ENCODE data around the gene PTAR1.
"Not testable (repeated sequence)": the region's sequence is repeated elsewhere in the genome, so short reads cannot be mapped to it uniquely, and the experiment has no call there.

The PTAR1 gene

DNA sequence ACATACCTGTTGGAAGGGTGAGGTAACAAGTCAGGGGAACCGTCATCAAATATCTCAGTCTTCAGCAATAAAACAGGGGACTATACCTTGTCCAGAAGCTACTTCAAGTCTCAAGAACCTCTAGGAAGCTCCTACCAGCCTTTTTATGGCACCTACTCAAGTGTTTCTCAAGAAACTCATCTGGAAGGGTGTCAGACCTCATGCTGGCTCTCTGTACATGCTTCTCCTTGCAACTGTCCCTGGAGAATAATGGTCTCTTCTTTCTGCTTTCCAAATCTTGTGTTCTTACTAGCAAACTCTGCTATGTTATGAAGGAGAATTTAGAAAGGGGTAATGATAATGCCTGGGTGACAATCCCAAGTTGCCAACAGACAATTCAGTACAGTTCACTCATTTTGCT lies 8.3 kb upstream of the PTAR1 start:
- Mint-ChIP-seq H3K4me3 (no peak overlapping the region), H3K4me1 (no peaks in the 10 kb centered on the region), H3K36me3 (no peaks in the 10 kb centered on the region), H3K27me3 (no peaks in the 10 kb centered on the region), H3K9me3 (no peaks in the 10 kb centered on the region), H3K27ac (no peak overlapping the region)
- no peak for DNase-seq
- CTCF ChIA-PET: interaction anchor here (1.3 kb wide), 1 partner anchor 110 kb away, joined by 5 read pairs; no protein-coding TSS in a partner anchor

GRCh38 chr9:69763862-69764261 lies 4.1 kb upstream of the PTAR1 start:
- CTCF ChIA-PET, H3K27me3 Mint-ChIP-seq, H3K4me1 Mint-ChIP-seq, H3K4me3 Mint-ChIP-seq, H3K27ac Mint-ChIP-seq, H3K9me3 Mint-ChIP-seq, DNase-seq, H3K36me3 Mint-ChIP-seq: not testable (repeated sequence)

GRCh38 chr9:69762527-69762926 lies 2.7 kb upstream of the PTAR1 start:
- Mint-ChIP-seq H3K36me3 (peaks cover 6% of the 10 kb centered on the region), H3K9me3 (no peaks in the 10 kb centered on the region), H3K4me1 (peaks cover 14% of the 10 kb centered on the region), H3K4me3 (no peak overlapping the region), H3K27ac (no peak overlapping the region), H3K27me3 (peaks cover 5% of the 10 kb centered on the region)
- no peak for DNase-seq
- CTCF ChIA-PET: no interaction called here

- Mint-ChIP-seq H3K27me3 (peaks cover 5% of the 10 kb centered on the region), H3K36me3 (peaks cover 20% of the 10 kb centered on the region), H3K4me3 (peak overlapping the region; percentile 87), H3K27ac (peak overlapping the region; percentile 87), H3K9me3 (no peaks in the 10 kb centered on the region), H3K4me1 (peaks cover 31% of the 10 kb centered on the region)
- no peak for DNase-seq
- CTCF ChIA-PET: interaction anchor here (1.2 kb wide), 1 partner anchor 14 kb away, joined by 3 read pairs; no protein-coding TSS in a partner anchor
Observed at GRCh38 chr9:69760278-69760610, 433 bp upstream of the PTAR1 start.

DNA sequence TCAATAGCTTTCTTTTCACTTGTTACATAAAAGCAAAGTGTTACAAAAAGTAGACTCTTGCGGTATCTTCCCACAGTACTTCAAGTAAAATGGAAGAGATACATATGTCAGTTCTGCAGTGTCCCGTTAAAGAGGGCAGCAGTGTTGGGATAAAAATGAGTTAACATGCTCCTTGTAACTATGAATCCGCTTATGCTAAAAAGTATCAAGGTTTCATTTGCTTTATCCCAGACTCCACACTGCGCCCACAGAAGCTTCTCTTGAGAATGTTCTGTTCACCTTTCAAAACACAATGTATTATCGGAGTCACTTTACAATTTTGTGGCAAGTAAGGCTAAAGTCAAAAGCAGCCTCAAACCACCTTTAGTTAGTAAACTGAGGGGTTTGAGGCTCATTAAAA lies 790 bp downstream of the PTAR1 start:
- H3K27ac Mint-ChIP-seq: peak overlapping the region; percentile 96
- CTCF ChIA-PET: no interaction called here
- peaks cover 5% of the 10 kb centered on the region for H3K27me3 Mint-ChIP-seq
- no peak for DNase-seq
- peaks cover 32% of the 10 kb centered on the region for H3K4me1 Mint-ChIP-seq
- peaks cover 25% of the 10 kb centered on the region for H3K36me3 Mint-ChIP-seq
- no peaks in the 10 kb centered on the region for H3K9me3 Mint-ChIP-seq
- peak overlapping the region; percentile 87 for H3K4me3 Mint-ChIP-seq

GRCh38 chr9:69757996-69758675 lies 1.7 kb downstream of the PTAR1 start:
- DNase-seq: no peak

DNA sequence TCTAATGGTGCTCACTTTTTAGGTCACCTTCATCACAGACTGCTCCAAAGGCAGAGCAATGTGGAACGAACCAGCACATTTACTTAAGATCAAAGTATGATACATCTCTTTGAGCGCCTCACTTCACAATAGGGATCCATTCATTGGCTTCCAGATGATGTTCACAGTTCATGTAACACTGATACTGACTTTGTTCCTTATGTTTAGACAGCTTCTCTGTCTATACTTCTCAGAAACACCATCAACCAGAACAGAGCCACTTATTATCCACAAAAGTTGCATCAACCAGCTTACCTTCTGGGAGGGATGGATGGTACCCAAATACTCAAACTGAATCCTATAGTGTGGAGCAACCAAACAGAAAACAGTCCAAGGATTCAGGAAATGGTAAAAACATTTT lies 4.6 kb downstream of the PTAR1 start:
- no peak overlapping the region for H3K4me3 Mint-ChIP-seq
- H3K27ac Mint-ChIP-seq: no peak overlapping the region
- H3K4me1 Mint-ChIP-seq: peaks cover 39% of the 10 kb centered on the region
- CTCF ChIA-PET: no interaction called here
- no peak for DNase-seq
- no peaks in the 10 kb centered on the region for H3K9me3 Mint-ChIP-seq
- H3K36me3 Mint-ChIP-seq: peaks cover 43% of the 10 kb centered on the region
- H3K27me3 Mint-ChIP-seq: no peaks in the 10 kb centered on the region

More at GRCh38 chr9:69757996-69758675, 1.7 kb downstream of the PTAR1 start:
- H3K27ac Mint-ChIP-seq: peak overlapping the region; percentile 83
- H3K4me1 Mint-ChIP-seq: peaks cover 38% of the 10 kb centered on the region
- H3K9me3 Mint-ChIP-seq: no peaks in the 10 kb centered on the region
- peak overlapping the region; percentile 87 for H3K4me3 Mint-ChIP-seq
- CTCF ChIA-PET: no interaction called here
- peaks cover 5% of the 10 kb centered on the region for H3K27me3 Mint-ChIP-seq
- peaks cover 31% of the 10 kb centered on the region for H3K36me3 Mint-ChIP-seq

- CTCF ChIA-PET: no interaction called here
- no peak overlapping the region for H3K27ac Mint-ChIP-seq
- peaks cover 52% of the 10 kb centered on the region for H3K36me3 Mint-ChIP-seq
- H3K9me3 Mint-ChIP-seq: no peaks in the 10 kb centered on the region
- H3K4me1 Mint-ChIP-seq: peaks cover 33% of the 10 kb centered on the region
- no peak for DNase-seq
- no peak overlapping the region for H3K4me3 Mint-ChIP-seq
- no peaks in the 10 kb centered on the region for H3K27me3 Mint-ChIP-seq
Observed at GRCh38 chr9:69753830-69754229, 6.0 kb downstream of the PTAR1 start.

DNA sequence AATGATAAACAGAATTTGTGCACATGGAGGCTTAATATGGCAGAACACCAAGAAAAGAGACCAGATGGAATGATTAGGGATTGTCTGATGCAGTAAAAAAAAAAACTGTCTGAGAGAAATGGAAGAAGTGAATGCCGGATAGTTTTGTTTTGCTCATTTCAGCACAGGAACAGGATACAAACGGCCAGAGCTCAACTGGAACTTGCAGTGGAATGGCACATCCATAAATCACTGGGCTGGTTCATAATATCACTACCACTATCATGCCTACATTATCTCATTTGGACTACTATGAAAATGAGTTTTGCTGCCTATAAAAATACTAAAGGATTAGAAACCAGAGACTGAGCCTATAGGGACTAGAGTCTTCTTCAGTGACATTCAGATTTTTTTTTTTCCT lies 9.7 kb downstream of the PTAR1 start:
- no peak overlapping the region for H3K4me3 Mint-ChIP-seq
- H3K4me1 Mint-ChIP-seq: peaks cover 21% of the 10 kb centered on the region
- CTCF ChIA-PET: no interaction called here
- H3K9me3 Mint-ChIP-seq: no peaks in the 10 kb centered on the region
- peaks cover 49% of the 10 kb centered on the region for H3K36me3 Mint-ChIP-seq
- no peaks in the 10 kb centered on the region for H3K27me3 Mint-ChIP-seq
- H3K27ac Mint-ChIP-seq: no peak overlapping the region
- DNase-seq: no peak

- CTCF ChIA-PET: interaction anchor here (2.0 kb wide), 1 partner anchor 76 kb away, joined by 5 read pairs; the partner anchor contains the start of gene APBA1
- DNase-seq: no peak
- no peaks in the 10 kb centered on the region for H3K9me3 Mint-ChIP-seq
- no peak overlapping the region for H3K4me3 Mint-ChIP-seq
- H3K27ac Mint-ChIP-seq: no peak overlapping the region
- peaks cover 22% of the 10 kb centered on the region for H3K4me1 Mint-ChIP-seq
- H3K27me3 Mint-ChIP-seq: no peaks in the 10 kb centered on the region
- peaks cover 51% of the 10 kb centered on the region for H3K36me3 Mint-ChIP-seq
Observed at GRCh38 chr9:69748304-69748703, 11.5 kb downstream of the PTAR1 start.

DNA sequence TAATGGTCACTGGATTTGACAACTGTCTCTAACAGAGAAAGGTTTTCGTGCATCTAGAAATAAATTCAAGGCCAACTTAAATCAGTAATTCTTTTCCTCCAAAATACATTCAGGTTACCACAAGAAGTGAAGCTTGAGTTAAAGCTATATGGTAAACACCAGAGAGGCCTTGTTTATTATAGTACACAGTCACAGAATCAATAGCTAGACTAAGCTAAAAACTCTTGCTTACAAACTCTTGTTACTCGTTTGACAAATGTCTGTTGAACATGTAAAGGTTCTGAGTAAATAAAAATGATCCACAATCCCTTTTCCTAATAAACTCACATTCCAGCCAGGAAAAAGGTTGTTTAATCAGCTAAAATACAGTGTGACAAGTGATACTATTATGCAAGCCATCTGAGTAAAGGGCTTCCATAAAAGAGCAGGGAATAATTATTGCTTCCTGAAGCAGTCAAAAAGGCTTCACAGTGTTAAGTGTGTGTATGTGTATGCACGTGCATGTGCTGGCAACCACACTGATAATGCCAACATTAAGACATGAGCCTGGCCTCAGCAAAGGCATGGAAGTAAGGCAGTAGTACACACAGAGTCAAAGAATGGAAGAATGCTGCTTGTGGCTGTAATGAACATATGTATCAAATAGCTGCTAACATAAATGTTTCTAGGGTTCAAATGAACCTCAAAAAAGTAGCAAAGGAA lies 12.8 kb downstream of the PTAR1 start:
- H3K36me3 Mint-ChIP-seq: peaks cover 48% of the 10 kb centered on the region

DNA sequence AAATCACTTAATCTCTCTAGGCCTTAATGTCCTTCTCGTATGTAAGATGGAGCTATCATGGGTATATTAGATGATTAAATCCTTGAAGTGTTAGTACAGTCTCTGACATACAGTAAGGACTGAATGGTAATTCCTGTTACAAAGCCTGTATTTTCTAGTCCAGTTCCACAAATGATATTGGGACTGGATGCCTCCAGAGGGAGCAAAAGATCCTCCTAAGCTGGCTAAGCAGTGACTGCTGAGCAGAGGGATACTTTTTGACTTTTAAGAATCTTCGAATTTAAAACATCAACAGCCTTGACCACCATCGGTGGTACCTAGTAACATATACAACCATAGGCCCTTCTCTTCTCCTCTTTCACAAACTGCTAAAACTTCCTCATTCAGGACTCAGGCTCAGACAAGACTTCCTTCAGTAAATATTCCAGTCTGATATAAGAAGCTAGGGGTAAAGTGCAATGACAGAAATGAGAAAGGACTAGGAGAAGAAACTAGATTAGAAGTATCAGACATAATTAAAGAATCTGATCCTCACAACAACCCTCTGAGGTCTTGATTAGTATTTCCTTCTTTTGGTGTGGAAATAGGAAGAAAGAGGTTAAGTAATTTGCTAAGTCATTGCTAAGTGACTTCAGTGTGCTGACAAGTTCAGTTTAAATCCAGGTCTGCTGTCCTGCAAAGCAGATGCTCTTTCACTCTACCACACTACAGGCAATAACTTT lies 13.9 kb downstream of the PTAR1 start:
- Mint-ChIP-seq H3K4me1 (peaks cover 20% of the 10 kb centered on the region), H3K36me3 (peaks cover 51% of the 10 kb centered on the region), H3K27ac (no peak overlapping the region), H3K27me3 (no peaks in the 10 kb centered on the region), H3K9me3 (no peaks in the 10 kb centered on the region), H3K4me3 (no peak overlapping the region)
- CTCF ChIA-PET: interaction anchor here (1.0 to 2.1 kb wide), 5 partner anchors 12 to 172 kb away, joined by 3 to 6 read pairs (median 3); partner anchors contain the start of genes APBA1 and PTAR1
- no peak for DNase-seq

More for the DNA sequence above, 12.8 kb downstream of the PTAR1 start:
- Mint-ChIP-seq H3K27me3 (no peaks in the 10 kb centered on the region), H3K4me3 (no peak overlapping the region), H3K27ac (no peak overlapping the region), H3K4me1 (peaks cover 20% of the 10 kb centered on the region), H3K9me3 (no peaks in the 10 kb centered on the region)
- CTCF ChIA-PET: interaction anchor here (1.0 to 2.0 kb wide), 3 partner anchors 13 to 126 kb away, joined by 3 to 5 read pairs (median 3); partner anchors contain the start of genes APBA1 and PTAR1
- DNase-seq: no peak

GRCh38 chr9:69744688-69745380 lies 15.0 kb downstream of the PTAR1 start:
- Mint-ChIP-seq H3K4me3 (no peak overlapping the region), H3K4me1 (peaks cover 20% of the 10 kb centered on the region), H3K9me3 (no peaks in the 10 kb centered on the region), H3K27ac (no peak overlapping the region), H3K36me3 (peaks cover 48% of the 10 kb centered on the region), H3K27me3 (no peaks in the 10 kb centered on the region)
- no peak for DNase-seq
- CTCF ChIA-PET: interaction anchor here (1.2 to 2.1 kb wide), 2 partner anchors 11 to 173 kb away, joined by 3 to 6 read pairs; no protein-coding TSS in a partner anchor

DNA sequence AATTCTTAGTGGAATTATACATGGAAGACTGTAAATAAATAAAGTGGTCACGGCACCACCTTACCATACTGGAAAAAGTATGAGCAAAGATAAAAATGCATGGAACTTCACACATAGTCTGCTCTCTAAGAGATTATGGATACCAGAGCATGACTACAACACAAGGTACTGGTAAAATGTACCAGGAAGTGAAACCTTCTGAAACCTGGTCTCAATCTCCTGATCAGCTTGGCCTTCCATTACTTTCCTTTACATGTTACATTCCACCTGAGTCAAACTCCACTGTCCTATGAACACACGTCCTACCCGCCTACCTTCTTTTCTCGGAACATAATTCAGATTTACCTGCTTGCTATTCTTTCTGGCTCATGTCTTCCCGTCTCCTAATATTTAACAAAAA lies 15.9 kb downstream of the PTAR1 start:
- peaks cover 47% of the 10 kb centered on the region for H3K36me3 Mint-ChIP-seq
- no peak for DNase-seq
- no peak overlapping the region for H3K27ac Mint-ChIP-seq
- CTCF ChIA-PET: interaction anchor here (2.1 kb wide), 1 partner anchor 10 kb away, joined by 6 read pairs; no protein-coding TSS in a partner anchor
- H3K4me3 Mint-ChIP-seq: no peak overlapping the region
- H3K27me3 Mint-ChIP-seq: no peaks in the 10 kb centered on the region
- peaks cover 20% of the 10 kb centered on the region for H3K4me1 Mint-ChIP-seq
- no peaks in the 10 kb centered on the region for H3K9me3 Mint-ChIP-seq
